SW 1271 (cell line): ENCODE measurements around the gene HRC.
"Not testable (repeated sequence)": the region's sequence is repeated elsewhere in the genome, so short reads cannot be mapped to it uniquely, and the experiment has no call there.

Source experiments
- DNase-seq, 2 experiments: peaks; one replicate each; lab custom pipeline; 2025; lab: John Stamatoyannopoulos, UW

HRC gene, protein sequence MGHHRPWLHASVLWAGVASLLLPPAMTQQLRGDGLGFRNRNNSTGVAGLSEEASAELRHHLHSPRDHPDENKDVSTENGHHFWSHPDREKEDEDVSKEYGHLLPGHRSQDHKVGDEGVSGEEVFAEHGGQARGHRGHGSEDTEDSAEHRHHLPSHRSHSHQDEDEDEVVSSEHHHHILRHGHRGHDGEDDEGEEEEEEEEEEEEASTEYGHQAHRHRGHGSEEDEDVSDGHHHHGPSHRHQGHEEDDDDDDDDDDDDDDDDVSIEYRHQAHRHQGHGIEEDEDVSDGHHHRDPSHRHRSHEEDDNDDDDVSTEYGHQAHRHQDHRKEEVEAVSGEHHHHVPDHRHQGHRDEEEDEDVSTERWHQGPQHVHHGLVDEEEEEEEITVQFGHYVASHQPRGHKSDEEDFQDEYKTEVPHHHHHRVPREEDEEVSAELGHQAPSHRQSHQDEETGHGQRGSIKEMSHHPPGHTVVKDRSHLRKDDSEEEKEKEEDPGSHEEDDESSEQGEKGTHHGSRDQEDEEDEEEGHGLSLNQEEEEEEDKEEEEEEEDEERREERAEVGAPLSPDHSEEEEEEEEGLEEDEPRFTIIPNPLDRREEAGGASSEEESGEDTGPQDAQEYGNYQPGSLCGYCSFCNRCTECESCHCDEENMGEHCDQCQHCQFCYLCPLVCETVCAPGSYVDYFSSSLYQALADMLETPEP

DNA sequence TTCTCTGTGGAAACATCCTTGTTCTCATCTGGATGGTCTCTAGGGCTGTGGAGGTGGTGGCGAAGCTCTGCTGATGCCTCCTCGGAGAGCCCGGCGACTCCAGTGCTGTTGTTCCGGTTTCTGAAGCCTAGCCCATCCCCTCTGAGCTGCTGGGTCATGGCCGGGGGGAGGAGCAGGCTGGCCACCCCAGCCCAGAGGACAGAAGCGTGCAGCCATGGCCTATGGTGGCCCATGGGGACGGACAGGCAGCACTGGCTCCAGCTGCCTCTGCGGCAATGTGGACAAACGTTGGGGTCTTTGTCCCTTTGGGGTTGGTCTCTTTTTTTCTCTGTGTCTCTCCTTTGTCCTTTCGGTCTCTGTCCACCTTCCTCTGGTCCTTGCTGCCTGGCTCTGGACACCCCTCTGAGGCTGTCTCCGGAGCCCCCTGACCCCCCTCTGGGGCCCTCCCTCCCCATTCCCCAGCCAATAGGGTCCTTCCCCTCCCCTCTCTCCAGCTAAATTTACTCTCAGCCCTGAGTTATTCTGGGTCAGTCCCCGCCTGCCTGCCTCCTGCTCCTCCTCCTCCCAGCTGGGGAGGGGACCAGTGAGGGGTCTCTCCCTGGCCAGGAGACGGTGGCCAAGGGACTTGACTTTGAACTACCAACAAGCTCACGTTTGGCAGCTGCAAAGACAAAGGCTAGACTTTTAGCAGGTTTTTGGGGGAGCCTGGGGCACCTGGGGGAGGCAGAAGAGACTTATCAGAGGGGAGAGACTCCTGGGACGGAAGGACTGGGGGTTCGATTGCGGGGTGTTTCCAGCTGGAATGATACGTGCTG is at the start of gene HRC:
Gene HRC (minus strand): TSS at position 392 of the 815 bp plus-strand sequence. CDS start 159 bp downstream, at position 233.
- no peak for DNase-seq

DNA sequence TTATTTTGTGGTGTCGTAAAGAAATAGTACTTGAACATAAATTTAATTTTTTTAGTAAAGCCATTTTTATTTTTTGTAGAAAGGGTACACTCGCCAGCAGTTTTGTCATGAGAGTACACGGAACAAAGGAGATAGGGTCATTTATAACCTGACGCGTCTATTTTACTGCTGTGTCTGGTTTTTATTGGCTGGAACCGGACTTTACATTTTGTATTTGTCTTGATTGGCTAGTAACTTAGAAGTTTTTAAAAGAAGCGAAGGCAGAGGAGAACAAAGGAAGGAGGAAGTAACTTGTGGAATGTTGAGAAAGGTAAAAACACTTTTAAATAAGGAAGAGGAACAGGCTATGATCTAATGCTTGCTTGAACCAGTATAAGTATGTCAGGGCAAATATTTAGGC is 45.8 kb upstream of the HRC start:
- DNase-seq, result no peak

DNA sequence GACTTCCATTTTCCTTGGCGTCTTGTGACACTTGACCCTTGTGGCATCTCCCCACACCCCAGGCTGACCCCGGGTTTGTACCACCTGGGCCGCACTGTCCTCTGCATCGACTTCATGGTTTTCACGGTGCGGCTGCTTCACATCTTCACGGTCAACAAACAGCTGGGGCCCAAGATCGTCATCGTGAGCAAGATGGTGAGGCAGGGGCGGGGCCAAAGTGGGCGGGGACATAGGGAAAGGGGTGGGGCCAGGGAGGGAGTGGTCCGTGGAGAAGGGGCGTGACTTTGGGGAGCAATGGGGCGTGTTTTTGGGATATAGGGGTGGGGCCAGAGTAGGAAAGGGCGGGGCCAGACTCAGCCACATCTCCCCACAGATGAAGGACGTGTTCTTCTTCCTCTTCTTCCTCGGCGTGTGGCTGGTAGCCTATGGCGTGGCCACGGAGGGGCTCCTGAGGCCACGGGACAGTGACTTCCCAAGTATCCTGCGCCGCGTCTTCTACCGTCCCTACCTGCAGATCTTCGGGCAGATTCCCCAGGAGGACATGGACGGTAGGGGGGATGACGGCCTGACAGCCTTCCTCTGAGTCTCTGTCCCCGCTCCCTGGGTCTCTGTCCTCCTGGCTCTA is 45.2 kb upstream of the HRC start:
- DNase-seq, result no peak

DNA sequence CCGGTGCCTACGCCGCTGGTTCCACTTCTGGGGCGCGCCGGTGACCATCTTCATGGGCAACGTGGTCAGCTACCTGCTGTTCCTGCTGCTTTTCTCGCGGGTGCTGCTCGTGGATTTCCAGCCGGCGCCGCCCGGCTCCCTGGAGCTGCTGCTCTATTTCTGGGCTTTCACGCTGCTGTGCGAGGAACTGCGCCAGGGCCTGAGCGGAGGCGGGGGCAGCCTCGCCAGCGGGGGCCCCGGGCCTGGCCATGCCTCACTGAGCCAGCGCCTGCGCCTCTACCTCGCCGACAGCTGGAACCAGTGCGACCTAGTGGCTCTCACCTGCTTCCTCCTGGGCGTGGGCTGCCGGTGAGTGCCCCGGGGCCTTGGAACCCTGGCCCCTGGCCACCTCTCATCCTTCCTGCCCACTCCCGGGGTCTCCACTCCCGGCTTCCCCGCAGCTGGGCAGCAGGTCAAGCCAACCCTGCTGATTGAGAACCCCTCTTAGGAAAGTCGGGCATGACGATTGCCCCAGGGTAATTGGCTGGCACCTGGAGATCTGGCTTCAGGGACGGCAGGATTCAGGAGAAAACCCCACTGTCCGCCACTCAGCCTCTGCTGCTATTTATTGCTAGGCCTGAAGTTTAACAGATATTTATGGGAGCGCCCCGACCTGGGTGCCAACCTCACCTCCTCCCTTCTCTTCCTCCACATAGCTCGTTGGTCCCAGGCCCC is 41.5 kb upstream of the HRC start:
- no peak for DNase-seq

DNA sequence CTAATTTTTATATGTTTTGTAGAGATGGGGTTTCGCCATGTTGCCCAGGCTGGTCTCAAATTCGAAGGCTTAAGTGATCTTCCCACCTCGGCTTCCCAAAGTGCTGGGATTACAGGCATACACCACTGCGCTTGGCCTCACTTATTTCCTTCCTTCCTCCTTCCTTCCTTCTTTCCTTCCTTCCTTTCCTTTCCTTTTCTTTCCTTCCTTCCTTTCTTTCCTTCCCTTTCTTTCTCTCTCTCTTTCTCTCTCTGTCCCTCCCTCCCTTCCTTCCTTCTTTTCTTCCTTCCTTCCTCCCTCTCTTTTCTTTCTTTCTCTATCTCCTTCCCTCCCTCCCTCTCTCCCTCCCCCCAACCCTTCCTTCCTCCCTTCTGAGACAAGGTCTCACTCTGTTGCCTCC is 39.2 kb upstream of the HRC start:
- DNase-seq, result no peak

DNA sequence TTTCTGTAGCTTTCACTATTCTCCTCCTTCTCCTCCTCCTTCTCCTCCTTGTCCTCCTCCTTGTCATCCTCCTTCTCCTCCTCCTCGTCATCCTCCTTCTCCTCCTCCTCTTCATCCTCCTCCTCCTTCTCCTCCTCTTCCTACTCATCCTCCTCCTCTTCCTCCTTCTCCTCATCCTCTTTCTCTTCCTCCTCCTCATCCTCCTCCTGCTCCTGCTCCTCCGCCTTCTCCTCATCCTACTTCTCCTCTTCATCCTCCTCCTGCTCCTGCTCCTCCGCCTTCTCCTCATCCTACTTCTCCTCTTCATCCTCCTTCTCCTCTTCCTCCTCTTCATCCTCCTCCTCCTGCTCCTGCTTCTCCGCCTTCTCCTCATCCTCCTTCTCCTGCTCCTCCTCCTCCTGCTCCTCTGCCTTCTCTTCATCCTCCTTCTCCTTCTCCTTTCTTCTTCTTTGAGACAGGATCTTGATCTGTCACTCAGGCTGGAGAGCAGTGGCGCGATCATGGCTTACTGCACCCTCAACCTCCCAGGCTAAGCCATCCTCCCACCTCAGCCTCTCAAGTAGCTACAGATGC is 38.7 kb upstream of the HRC start:
- no peak for DNase-seq

DNA sequence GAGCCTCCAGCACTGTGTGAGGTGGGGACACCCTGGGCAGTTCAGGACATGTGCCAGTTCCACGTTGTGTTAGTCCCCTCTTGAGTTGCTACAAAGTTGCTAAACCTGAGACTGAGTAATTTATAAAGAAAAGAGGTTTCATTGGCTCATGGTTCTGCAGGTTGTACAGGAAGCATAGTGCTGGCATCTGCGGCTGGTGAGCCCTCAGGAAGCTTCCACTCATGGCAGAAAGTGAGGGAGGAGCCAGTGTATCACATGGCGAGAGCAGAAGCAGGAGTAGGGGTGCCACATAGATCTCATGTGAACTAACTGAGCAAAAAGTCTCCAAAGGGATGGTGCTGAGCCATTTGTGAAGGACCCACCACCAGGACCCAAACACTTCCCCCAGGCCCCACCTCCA is 35.6 kb upstream of the HRC start:
- DNase-seq, result no peak

DNA sequence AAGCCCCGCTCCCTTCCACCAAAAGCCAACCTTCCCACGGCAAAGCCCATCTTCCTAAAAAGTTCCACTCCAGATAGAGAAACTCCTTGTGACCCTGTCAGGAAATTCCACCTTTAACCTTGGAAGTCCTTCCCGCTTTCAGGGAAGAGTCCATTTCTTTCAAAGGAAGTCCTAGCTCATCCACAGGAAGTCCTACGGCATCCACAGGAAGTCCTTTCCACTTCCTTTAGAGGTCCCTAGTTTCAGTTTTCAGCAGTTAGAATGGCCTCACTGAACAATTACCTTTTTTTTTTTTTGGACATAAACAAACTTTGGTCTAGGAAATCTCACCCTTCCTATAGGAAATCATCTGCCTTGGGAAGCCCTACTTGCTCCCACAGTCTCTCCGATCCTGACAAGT is 34.1 kb upstream of the HRC start:
- DNase-seq, result no peak

DNA sequence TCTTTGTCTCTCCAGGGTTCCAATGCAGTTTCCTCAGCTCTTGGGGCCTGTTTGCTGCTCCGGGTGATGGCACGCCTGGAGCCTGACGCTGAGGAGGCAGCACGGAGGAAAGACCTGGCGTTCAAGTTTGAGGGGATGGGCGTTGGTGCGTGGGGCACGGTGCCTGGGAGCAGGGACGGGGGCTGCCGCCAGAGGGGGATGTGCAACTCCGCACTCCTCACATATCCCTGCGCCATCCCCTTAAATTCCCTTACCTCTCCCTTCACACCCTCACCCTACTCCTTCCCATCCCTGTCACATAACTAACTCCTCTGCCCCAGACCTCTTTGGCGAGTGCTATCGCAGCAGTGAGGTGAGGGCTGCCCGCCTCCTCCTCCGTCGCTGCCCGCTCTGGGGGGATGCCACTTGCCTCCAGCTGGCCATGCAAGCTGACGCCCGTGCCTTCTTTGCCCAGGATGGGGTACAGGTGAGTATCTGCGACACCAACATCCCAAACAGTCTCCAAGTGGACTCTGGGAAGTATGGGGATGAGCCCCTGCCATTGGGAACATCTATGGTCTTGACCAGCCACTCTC is 33.5 kb upstream of the HRC start:
- no peak for DNase-seq

DNA sequence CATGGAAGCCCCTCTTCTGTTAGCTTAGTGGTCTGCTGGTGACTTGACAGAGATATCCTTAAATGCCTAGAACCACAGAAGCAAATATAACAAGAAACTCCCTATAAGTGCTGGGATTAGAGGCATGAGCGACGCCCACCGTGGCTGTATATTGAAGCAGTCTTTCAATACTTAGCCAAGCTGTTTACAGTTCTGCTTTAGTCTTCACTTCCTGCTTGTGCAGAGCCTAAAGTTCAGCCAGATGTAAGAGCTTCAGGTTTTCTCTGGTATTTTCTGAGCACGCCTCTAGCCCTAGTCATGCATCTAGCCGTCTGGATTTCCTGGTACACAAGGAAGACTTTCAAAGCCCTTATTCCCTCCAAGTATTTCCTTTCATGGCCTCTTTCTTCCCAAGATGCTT is 30.9 kb upstream of the HRC start:
- no peak for DNase-seq

DNA sequence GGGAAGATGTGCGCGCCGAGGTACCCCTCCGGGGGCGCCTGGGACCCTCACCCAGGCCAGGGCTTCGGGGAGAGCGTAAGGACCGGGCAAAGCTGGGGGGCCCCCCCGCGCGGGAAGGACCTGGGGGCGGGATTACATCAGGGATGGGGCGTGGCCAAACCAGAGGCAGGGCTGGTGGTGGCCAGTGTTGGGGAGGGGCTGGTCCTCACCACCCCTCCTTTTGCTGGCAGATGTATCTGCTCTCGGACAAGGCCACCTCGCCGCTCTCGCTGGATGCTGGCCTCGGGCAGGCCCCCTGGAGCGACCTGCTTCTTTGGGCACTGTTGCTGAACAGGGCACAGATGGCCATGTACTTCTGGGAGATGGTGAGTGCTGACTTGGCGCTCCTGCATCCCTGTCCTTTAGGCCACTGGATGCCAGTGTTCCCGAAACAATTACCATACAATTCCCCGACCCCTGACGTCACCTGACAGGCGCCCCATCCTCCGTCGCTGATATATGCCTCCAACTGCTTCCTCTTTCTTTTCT is 27.7 kb upstream of the HRC start:
- DNase-seq, result no peak

DNA sequence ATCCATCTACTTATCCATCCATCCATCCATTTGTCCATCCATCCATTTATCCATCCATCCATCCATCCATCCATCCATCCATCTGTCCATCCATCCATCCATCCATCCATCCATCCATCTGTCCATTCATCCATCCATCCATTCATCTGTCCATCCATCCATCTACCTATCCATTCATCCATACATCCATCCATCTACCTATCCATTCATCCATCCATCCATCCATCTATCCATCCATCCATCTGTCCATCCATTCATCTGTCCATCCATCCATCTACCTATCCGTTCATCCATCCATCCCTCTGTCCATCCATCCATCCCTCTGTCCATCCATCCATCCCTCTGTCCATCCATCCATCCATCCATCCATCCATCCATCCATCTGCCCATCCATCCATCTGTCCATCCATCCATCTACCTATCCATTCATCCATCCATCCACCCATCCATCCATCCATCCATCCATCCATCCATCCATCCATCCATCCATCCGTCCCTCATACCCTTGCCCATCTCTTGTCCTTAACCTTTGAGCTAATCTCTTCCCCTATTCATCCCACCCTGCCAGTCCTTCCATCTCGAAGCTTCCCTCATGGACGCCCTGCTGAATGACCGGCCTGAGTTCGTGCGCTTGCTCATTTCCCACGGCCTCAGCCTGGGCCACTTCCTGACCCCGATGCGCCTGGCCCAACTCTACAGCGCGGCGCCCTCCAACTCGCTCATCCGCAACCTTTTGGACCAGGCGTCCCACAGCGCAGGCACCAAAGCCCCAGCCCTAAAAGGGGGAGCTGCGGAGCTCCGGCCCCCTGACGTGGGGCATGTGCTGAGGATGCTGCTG is 27.0 kb upstream of the HRC start:
- DNase-seq, result not testable (repeated sequence)

DNA sequence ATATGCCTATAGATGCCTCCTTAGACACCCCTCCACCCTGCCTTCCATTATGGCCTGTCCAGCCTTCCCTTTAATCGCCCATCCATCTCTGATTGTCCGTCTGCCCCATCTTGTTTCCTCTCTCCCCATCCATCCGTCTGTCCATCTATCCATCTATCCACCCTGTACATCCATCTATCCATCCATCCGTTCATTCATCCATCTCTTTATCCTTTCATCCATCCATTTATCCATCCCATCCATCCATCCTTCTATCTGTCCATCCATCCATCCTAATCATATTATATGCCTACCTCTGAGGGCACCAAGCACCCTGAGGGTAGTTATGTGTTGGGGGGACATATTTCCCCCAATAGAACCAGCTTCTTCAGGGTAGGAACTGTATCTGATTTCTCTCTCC is 25.5 kb upstream of the HRC start:
- no peak for DNase-seq

DNA sequence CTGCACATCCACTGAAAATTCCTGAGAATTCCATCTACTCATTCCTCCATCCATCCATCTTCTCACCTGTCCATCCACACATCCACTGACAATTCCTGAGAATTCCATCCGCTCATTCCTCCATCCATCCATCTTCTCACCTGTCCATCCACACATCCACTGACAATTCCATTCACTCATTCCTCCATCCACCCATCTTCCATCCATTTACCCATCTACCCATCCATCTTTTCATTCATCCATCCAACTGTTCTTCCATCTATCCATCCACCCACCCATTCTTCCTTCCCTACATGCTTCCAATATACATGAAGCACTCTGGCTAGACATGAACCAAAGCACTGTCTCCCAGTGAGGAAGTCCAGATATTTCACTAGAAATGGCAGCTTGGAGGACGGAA is 18.0 kb upstream of the HRC start:
- DNase-seq, result no peak

DNA sequence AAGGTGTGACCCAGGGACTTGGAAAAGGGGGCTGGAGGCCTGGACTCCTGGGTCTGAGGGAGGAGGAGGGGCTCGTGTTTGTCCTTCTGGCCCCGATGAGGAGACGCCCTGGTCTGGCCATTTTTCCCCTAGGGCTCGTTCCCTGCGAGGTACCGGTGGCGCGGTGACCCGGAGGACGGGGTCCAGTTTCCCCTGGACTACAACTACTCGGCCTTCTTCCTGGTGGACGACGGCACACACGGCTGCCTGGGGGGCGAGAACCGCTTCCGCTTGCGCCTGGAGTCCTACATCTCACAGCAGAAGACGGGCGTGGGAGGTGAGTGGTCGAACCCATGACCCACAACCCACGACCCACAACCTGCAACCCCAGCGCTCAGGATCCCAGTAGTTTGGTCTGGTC is 13.2 kb upstream of the HRC start:
- DNase-seq, result no peak

DNA sequence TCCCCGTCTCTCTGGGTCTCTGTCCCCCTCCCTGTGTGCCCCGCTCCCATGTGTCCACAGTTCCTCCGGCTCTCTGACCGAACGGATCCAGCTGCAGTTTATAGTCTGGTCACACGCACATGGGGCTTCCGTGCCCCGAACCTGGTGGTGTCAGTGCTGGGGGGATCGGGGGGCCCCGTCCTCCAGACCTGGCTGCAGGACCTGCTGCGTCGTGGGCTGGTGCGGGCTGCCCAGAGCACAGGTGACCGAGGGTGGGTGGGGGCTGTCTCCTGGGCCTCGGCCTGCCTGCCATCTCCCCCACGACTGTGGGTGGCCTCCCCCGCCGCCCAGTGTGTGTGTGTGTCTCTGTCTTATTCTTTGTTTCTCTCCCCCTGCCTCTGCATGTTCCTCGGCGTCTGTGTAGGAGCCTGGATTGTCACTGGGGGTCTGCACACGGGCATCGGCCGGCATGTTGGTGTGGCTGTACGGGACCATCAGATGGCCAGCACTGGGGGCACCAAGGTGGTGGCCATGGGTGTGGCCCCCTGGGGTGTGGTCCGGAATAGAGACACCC is 12.7 kb upstream of the HRC start:
- DNase-seq, result no peak

DNA sequence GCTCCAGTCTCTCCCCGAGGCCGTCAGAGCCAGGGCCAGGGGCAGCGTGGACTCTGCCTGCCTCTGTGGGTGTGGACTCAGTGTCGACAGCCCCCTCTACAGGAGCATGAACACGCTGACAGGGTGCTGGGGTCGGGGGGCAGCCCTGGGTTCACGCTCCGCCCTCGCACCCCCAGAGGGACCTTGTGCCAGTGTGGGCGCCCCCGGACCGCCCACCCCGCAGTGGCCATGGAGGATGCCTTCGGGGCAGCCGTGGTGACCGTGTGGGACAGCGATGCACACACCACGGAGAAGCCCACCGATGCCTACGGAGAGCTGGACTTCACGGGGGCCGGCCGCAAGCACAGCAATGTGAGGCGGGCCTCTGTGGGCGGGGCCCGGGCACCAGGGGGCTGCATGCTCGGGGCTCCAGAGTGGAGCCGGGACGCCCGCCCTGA is 10.7 kb upstream of the HRC start:
- no peak for DNase-seq

DNA sequence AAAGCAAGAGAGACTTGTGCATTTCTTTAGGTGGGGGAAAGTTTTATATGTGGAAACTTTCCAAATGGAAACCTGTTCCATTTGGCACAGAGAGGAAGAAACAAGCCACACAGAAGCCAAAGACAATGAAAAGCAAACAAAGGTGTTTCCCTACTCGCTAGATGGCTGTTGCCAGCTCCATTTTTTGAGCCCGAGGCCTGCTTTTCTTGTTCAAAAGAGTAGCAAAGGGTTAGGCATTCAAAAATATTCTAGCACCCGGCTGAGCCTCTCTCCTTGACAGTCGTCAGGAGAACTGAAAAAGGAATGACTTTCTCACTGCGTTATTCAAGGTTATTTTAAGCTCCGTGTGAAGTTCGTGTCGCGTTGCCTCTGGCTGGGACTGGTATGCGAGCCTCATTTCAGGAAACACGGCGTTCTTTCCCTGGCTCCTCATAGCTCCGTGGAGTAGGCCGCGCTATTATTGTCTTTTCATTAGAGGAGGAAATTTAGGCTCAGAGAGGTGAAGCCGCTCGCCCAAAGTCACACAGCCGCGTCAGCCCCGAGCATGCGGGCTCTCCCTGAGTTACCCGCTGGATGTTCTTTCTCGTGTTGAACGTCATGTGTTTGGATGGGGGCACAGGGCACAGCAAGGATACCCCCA is 10.0 kb upstream of the HRC start:
- DNase-seq, result no peak

DNA sequence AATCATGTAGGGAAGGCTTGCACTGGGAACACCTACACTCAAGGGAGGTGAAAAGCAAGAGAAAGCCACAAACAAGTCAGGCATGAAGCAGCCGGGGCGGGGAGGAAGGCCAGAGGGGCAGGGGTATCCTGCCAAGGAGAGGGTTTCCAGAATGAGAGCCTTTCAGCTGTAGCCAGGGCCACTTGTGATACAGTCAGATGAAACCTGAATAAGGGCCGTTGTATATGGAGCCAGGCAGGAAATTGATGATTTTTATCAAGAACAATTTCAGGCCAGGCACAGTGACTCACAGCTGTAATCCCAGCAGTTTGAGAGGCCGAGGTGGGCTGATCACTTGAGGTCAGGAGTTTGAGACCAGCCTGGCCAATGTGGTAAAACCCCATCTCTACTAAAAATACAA is 6.8 kb upstream of the HRC start:
- no peak for DNase-seq
